GM21423 (cell line): Measurements from ENCODE around the gene CRTC3.

Experiments used
- ATAC-seq: cut with Tn5 transposase; IDR thresholded peaks from one replicate; pipeline ENCODE4 v1.9.1; 2021; ENCODE audit warnings: mild to moderate bottlenecking, moderate library complexity; ENCODE audit not compliant: unreplicated experiment

Gene CRTC3

GRCh38 chr15:90561344-90562244, 31.9 kb downstream of the CRTC3 start:
- peak; percentile 37 for ATAC-seq

- no peak for ATAC-seq
Measured at GRCh38 chr15:90562669-90563068, 32.9 kb downstream of the CRTC3 start.

- ATAC-seq = no peak
Measured at GRCh38 chr15:90563463-90563862, 33.7 kb downstream of the CRTC3 start.

- no peak for ATAC-seq
Measured at GRCh38 chr15:90564051-90564450, 34.3 kb downstream of the CRTC3 start.

- no peak for ATAC-seq
Measured at GRCh38 chr15:90564590-90564989, 34.9 kb downstream of the CRTC3 start.

GRCh38 chr15:90565866-90566265, 36.1 kb downstream of the CRTC3 start:
- no peak for ATAC-seq

- ATAC-seq = no peak
Measured at GRCh38 chr15:90570643-90571042, 40.9 kb downstream of the CRTC3 start.

GRCh38 chr15:90571063-90571541, 41.4 kb downstream of the CRTC3 start:
- peak; percentile 54 for ATAC-seq

- no peak for ATAC-seq
Measured at GRCh38 chr15:90572893-90573292, 43.2 kb downstream of the CRTC3 start.

GRCh38 chr15:90576711-90577389, 47.1 kb downstream of the CRTC3 start:
- no peak for ATAC-seq

GRCh38 chr15:90579213-90579612, 49.5 kb downstream of the CRTC3 start:
- ATAC-seq = no peak

GRCh38 chr15:90580099-90580498, 50.4 kb downstream of the CRTC3 start:
- ATAC-seq = no peak

- ATAC-seq = no peak
Measured at GRCh38 chr15:90580541-90580940, 50.8 kb downstream of the CRTC3 start.

GRCh38 chr15:90580946-90581345, 51.2 kb downstream of the CRTC3 start:
- no peak for ATAC-seq

GRCh38 chr15:90581771-90582352, 52.1 kb downstream of the CRTC3 start:
- no peak for ATAC-seq

GRCh38 chr15:90582553-90582952, 52.8 kb downstream of the CRTC3 start:
- no peak for ATAC-seq

GRCh38 chr15:90583471-90584252, 53.9 kb downstream of the CRTC3 start:
- no peak for ATAC-seq

GRCh38 chr15:90584841-90585240, 55.1 kb downstream of the CRTC3 start:
- no peak for ATAC-seq

- ATAC-seq = no peak
Measured at GRCh38 chr15:90585863-90586262, 56.1 kb downstream of the CRTC3 start.

GRCh38 chr15:90586948-90587347, 57.2 kb downstream of the CRTC3 start:
- no peak for ATAC-seq

GRCh38 chr15:90588427-90588826, 58.7 kb downstream of the CRTC3 start:
- no peak for ATAC-seq
